ENCODE measurements around the gene CEMIP2.
"Not testable (repeated sequence)": the region's sequence is repeated elsewhere in the genome, so short reads cannot be mapped to it uniquely, and the experiment has no call there.

Gene CEMIP2, protein sequence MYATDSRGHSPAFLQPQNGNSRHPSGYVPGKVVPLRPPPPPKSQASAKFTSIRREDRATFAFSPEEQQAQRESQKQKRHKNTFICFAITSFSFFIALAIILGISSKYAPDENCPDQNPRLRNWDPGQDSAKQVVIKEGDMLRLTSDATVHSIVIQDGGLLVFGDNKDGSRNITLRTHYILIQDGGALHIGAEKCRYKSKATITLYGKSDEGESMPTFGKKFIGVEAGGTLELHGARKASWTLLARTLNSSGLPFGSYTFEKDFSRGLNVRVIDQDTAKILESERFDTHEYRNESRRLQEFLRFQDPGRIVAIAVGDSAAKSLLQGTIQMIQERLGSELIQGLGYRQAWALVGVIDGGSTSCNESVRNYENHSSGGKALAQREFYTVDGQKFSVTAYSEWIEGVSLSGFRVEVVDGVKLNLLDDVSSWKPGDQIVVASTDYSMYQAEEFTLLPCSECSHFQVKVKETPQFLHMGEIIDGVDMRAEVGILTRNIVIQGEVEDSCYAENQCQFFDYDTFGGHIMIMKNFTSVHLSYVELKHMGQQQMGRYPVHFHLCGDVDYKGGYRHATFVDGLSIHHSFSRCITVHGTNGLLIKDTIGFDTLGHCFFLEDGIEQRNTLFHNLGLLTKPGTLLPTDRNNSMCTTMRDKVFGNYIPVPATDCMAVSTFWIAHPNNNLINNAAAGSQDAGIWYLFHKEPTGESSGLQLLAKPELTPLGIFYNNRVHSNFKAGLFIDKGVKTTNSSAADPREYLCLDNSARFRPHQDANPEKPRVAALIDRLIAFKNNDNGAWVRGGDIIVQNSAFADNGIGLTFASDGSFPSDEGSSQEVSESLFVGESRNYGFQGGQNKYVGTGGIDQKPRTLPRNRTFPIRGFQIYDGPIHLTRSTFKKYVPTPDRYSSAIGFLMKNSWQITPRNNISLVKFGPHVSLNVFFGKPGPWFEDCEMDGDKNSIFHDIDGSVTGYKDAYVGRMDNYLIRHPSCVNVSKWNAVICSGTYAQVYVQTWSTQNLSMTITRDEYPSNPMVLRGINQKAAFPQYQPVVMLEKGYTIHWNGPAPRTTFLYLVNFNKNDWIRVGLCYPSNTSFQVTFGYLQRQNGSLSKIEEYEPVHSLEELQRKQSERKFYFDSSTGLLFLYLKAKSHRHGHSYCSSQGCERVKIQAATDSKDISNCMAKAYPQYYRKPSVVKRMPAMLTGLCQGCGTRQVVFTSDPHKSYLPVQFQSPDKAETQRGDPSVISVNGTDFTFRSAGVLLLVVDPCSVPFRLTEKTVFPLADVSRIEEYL (N-terminal part only)

DNA sequence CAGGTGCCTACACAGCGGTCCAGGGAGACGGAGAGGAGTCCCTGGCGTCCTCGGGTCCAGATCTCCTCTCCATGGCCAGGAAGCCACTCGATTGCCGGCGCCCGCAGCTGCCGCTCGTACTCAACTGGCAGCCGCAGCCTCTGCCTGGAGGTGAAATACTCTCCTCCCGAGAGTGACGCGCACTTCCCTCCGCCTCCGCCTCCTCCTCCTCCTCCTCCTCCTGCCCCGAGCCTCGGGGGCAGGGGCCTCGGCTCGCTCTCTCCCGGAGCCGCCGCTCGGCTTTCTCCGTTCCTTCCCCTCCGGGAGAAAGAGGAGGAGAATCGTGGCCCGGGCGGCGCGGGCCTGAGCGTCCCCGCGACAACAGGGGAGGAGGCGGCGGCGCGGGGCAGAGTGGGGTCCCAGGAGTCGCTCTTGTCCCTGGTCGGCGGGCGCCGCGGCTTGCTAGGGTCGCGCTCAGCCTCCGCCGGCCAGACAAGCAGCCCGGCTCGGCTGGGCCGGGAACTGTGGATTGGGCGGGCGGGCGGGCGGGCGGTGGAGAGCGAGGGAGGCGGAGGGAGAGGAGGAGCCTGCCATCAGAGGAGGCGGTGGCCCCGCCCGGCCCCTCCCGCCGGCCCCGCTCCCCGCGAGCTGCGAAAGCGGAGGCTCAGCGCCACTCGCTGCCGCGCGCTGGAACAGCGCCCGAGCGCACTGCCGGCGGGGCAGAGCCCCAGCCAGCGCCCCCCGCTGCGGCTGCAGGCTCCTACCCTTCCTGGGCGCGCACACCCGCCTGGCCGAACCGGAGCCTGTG lies at the start of gene CEMIP2:
Gene CEMIP2, minus strand, starts transcription at position 126 of the 787 bp plus-strand sequence. CDS start 18,140 bp downstream, outside the sequence.
- peak; percentile 60 for DNase-seq

DNA sequence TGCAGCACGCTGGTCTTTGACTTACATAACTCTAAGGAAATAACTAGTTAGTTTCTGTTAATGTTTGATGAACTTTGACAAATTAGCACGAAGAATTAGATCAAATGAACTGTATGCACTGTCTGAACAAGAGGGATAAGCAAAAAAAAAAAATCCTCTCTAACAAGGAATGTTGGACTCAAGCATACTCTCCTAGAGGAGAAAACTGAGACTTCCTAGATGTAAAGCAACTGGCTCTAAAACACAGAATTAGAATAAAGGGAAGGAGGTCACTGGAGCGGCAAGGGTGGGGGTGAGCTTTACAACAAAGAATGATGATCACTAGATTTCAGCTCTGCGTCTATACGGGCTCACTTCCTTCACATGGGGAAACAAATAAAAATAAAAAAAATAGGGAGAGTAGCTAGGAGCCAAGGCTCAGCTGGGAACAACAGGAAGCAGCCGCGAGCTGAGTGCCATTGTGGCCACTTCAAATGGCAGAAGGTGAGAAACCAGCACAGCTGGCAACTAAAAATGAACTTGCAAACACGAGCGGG lies 48.7 kb upstream of the CEMIP2 start:
- DNase-seq, result no peak

DNA sequence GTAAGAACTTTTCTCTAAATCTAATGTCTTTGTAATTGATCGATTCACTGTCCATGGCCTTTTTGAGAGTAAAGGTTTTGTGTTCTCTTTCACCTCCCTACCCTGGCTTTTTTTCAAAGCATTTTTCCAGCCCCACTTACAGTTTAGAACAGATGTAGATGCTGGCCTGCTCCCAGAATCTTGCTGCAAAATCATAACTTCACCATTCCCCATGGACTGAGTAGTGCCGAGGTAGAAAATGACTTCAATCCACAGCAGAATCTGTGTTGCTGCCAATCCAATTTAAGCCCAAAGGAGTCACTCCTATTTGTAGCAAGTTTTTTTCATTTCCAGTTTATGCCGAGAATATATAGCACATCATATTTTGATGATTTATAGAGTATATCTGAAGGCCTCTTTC lies 46.5 kb upstream of the CEMIP2 start:
- no peak for DNase-seq

DNA sequence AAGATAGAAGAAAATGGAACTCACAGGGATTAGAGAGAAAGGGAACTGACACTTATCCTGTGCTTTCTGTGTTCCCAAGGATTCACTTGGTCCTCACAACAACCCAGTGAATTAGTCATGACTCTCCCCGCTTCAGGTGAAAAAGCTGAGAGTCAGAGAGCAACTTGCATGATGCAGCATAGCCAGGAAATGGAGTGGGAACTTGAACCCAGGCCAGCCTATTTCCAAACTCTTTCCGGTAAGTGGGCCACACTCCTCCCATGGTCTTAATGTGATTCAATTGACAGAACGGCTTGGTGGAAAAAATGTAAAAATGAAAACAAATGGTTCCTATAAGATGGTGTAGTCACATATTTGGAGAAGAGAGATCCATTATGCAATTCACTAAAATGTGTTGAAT lies 45.9 kb upstream of the CEMIP2 start:
- no peak for DNase-seq

DNA sequence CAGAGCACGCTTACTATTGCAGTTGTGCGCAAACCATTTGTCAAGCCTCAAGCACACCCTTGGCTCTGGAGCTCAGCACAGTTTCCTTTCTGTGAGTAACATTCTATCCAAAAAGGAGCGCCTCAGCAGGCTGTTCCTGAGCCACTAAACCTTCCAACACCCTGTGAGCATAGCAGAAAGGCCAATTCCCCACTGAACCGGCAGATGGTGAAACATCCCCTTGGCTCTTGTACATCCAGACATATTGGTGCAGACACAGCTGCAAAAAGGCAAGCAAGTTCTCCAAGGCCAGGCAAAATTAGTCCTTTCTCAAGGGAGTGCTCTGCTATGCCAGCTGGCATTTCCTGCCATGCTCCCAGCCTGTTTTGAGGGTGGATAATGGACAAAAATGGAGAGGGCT lies 44.1 kb upstream of the CEMIP2 start:
- DNase-seq, result no peak

DNA sequence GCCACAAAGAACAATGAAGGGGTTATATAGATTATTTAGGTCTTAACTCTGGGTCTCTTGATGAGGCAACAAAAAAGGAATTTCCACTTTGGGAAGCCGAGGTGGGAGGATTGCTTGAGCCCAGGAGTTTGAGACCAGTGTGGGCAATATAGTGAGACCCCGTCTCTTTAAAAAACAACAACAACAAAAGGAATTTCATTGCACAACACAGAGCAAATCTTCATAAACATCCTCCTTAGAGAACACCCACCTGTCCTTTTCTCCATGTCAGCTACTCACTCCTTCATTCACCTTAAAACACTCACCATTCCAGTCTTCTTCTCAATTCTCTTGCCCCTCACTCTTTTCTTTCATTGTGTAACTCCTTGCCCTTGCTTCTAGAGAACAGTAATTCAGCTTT lies 39.8 kb upstream of the CEMIP2 start:
- no peak for DNase-seq

DNA sequence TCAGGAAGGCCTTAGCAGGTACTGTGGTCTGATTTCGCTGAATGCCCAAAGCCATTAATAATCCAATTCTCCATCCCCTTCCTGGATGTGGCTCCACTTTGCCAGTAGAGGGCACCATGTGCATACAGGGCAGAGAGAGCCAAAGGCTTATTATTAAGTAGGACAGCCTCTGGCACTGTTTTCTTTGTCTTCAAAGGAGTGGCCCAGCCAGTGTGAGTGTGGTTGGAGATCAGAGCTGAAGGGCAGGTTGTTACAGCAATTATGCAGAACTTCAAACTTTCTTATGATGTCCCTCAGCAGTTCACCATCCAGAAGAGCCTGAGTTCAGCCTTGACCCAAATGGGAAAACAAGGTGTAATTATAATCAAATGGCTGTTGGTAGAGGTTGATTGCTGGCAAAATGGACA lies 38.6 kb upstream of the CEMIP2 start:
- peak; percentile 25 for DNase-seq

DNA sequence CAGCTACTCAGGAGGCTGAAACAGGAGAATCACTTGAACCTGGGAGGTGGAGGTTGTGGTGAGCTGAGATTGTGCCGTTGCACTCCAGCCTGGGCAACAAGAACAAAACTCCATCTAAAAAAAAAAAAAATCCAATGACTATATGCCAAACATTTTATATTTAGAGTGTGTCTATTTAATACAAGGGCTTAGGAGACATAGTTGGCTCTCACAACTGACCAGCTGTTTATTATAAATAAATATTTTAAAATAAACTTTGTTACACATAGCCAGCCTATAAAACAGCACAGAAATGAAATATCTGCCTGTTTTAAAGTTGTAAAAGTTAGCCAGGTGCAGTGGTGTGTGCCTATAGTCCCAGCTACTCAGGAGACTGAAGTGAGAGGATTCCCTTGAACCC lies 36.8 kb upstream of the CEMIP2 start:
- not testable (repeated sequence) for DNase-seq

DNA sequence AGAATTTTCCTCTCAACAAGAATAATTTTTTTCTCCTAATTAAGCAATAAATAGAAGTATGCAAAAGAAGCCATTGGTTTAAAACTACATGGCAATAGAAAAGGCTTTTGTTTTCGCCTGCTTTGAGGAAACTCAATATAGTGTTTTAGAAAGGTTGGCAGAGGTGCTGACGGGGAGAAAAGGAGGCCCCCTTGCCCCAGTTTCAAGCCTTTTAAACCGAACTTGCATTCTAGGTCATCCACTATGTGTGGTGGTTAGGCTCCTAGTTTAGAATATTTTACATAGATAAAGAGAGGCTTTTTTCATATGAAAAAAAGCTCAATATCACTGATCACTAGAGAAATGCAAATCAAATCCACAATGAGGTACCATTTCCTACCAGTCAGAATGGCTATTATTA lies 33.5 kb upstream of the CEMIP2 start:
- DNase-seq, result no peak

DNA sequence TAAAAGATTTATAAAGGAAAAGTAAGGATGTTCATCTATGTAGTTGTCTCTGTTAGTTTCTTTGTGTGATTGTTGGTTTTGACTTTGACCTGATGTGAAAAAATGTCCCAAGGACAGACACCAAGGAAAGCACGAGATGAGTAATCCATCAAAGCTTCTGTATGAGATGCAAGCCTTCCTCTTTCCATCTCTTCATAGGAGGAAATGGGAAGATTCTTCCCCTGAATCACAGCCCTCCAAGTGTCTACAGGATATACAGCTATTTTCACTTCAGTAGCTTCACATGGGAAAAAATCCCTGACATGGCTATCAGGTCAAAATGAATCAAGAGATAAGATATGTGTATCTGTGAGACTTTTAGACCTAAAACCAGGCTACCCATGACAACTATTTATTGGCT lies 29.0 kb upstream of the CEMIP2 start:
- DNase-seq, result no peak

DNA sequence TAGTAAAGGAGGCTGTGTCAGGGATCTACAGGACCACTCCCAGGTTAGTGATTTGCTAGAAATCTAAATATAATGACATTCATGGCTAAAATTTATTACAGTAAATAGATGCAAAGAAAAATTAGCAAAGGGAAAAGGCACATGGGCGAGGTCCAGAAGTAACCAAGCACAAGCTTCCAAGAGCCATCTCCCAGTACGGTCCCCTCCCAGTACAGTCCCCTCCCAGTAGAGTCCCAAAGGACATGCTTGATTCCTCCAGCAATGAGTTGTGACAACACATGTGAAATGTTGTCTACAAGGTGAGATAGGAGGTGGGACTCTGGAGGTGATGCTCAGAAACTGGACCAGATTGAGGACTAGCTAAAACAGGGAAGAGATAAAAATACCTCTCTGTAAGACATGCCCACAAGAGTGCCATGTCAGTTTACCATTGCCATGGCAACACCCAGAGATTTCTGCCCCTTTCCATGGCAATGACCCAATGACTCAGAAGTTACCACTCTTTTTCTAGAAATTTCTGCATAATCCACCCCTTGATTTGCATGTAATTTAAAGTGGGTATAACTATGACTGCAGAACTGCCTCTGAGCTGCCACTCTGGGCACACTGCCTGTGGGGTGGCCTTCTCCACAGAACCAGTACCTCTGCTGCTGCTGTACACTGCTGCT lies 27.9 kb upstream of the CEMIP2 start:
- no peak for DNase-seq

DNA sequence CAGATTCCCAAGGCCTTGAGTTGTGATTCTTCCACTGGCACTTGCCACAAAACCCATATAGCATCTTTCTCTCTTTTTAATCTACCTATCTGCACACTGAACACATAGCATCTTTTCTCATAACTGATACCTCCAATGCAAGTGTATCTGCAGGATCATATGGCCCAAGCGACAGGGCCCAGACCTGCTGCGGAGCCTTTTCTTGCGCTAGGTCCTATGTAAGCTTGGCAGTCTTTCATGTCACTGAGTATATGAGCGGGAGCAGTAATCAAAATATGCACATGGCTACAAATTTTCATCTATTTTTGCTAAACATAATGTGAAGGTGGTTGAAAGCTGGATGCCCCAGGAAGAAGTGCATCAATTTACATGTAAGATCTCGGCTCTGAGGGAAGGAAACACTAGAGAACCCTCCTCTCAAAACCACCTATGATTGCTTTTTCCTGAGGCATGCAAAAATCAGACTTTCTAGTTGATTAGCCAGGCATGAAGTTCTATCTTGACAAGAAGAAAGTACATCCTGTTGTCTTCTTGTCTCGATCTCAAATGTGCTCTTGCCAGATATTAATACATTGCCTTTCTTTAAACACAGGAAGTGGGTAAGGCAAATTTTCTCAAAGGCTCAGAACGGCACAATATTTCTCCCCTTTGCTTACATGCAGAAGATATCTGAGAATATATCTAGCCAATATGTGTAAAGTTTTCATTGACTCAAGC lies 26.9 kb upstream of the CEMIP2 start:
- no peak for DNase-seq

DNA sequence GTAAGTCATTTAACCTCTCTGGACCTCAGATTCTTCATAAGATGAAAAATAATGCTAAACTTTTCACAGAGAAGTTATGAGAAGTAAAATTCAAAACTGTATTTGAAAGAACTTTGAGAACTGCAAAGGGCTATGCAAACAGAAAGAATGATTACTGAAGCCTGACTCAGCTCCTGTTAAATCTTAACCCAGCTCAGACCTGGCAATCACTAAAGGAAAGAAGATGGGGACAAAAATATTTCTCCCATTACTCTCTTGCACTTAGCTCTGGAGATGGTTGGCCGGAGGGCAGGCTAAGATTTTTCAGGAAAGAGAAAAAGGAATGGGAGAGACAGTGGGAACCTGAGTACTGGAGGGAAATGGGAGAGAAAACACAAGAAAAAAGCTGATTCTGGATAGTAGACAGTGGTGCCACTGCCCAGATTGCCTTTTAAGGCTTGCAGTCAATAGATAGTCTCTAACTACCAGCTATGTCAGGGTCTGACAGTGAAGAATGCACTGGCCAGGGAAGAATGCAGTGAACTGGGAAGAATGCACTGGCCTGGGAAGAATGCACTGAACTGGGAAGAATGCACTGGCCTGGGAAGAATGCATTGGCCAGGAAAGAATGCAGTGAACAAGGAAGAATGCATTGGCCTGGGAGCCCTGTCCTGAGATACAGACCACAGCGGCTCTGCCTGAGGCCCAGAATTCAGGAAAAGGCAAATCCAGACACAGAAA lies 25.2 kb upstream of the CEMIP2 start:
- DNase-seq, result no peak

DNA sequence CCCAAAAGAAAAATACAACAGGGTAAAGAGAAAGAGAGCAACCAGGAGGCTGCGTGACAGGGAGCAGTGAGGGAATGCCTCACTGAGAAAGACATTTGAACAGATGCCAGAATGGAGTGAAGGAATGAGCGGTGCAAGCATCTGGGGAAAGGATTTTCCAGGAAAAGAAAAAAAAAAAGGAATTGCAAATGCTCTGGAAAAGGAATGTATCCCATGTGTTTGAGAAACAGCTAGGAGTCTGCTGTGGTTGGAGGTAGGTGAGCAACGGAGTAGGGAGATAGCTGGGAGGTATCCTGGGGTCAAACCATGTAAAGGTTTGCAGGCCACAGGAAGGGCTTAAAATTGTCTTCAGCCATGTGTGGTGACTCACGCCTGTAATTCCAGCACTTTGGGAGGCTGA lies 23.6 kb upstream of the CEMIP2 start:
- no peak for DNase-seq

DNA sequence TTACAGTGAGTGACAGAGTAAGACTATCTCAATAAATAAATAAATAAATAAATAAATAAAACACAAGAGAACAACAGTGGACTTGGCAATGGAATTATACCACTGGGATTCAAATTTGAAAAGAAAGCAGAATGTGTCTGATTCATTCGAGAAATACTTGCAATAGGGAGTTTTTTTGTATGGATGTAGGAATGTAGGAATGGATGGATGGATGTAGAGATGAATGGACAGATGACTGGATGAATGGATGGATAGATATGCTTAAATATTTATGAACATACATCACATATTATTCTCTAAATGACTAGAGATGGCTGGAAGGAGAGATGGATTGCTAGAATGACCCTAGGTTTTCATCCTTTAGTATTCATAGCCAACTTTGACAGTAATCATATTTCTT lies 22.0 kb upstream of the CEMIP2 start:
- DNase-seq, result no peak

DNA sequence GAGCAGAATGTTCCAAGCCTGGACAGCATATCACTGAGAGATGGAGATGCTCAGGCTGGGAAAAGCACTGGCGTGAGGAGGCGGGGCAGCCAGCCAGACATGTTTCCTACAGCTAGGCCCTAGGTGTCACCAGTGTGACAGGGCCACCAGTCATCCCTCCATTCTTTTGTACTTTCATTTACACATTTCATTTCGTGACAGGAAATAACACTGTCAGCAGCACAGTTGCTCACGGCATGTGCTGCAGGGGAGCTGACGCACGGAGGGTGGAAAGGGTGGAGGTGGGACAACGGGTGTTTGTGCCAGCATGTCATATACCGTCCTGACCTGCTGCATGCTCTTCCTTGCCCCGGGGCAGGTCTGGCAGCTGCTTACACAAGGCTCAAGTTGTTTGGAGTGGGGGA lies 14.8 kb upstream of the CEMIP2 start:
- DNase-seq, result no peak

DNA sequence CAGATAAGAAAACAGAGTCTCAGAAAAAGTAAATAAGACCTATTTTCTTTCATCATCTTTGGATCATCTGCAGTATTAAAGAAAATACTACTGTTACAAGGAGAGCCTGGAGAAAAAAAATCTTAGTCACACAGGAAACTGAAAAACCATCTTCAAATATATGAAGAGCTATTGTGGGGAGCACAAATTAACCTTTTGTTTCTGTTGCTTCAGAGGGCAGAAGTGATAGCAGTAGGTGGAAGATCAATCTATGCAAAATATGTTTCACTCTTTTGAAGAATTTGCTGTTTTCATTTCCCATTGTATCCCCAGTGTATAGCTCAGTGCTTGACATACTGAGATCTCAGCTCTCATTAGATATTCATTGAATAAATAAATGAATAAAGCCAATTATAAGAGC lies 13.1 kb upstream of the CEMIP2 start:
- no peak for DNase-seq

DNA sequence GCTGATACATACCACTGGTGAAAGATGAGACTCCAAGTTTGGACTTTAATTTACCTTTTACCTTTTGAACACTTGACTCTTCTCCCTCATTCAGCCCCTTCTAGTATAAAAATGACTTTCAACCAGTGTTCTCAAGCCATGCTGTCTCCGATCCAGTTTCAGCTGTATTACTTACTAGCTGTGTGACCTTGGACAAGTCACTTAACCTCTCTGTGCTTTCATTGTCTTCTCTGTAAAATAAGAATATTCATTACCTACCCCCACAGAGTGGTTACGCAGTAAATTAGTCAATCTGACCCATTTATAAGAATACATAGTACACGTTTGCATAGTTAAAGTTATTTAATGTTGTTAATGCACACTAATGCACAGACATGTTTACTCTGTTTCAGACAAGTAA lies 12.6 kb upstream of the CEMIP2 start:
- DNase-seq, result no peak

DNA sequence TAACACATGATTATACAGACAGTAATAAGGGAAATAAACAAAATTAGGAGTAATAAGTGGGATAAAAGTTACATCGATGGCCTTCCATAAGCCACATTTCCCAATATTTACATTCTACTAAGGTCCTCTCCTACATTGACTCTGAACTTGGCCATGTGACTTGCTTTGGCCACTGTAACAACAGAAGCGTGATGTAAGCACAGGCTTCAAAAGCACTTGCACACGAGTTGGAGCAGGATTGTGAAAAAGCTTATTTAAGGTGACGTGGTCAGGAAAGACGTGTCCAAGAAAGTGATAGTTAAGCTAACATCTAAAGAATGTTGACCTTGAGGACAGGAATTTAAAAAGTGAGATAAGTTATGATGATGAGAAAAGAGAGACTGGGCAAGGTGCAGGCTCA lies 9.8 kb upstream of the CEMIP2 start:
- DNase-seq, result no peak

DNA sequence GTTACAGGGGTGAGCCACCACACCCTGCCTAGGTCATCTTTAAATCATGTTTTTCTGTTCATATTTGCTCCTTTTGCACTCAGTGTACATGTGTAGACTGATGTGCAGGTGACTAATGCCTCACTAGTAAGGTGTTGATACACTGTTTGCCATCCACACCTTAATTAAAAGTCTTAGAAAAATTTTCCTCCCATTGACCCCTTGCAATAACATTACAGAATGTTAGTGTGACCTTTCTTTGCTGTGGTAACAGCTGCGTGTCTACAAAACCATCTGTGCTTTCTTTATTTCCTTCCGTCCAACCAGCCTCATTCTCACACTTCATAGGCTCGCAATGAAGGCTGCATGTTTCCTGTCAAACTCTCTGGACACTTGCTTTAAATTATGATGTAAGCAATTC lies 6.6 kb upstream of the CEMIP2 start:
- DNase-seq, result no peak
